Tibial artery (tissue), 4 donors: ENCODE results near the gene CNTN4.

Source experiments
- DNase-seq, 2 donors: peaks; one replicate each; pipeline ENCODE4 v3.0.0-alpha.2; 2019
- H3K27ac ChIP-seq, 2 donors: fragments of 200-600 bp; sonication (generic) in 1 of 2; 1 replicate in 1 of 2; 2 replicates in 1 of 2; pipeline ENCODE4 v1.5.1; 2018 to 2019; ENCODE audit warnings: mild to moderate bottlenecking in 1 of 2
- H3K27me3 ChIP-seq, 2 donors: fragments of 200-600 bp; sonication (generic) in 1 of 2; one replicate each; pipeline versions ENCODE4 v1.5.1 to v1.6.0; 2016 to 2019
- H3K36me3 ChIP-seq, 3 donors: fragments of 200-600 bp; sonication (generic) in 2 of 3; one replicate each; pipeline ENCODE4 v1.5.1; 2016 to 2019; ENCODE audit warnings: mild to moderate bottlenecking in 2 of 3
- H3K4me1 ChIP-seq, 4 donors: fragments of 200-600 bp; sonication (generic) in 2 of 4; 1 replicate in 3 of 4; 2 replicates in 1 of 4; pipeline ENCODE4 v1.5.1; 2016 to 2019
- H3K4me3 ChIP-seq, 2 donors: fragments of 200-600 bp; sonication (generic) in 1 of 2; 1 replicate in 1 of 2; 2 replicates in 1 of 2; pipeline ENCODE4 v1.5.1; 2018 to 2019; ENCODE audit warnings: mild to moderate bottlenecking in 2 of 2
- H3K9me3 ChIP-seq, 3 donors: fragments of 200-600 bp; sonication (generic) in 1 of 3; one replicate each; pipeline ENCODE4 v1.5.1; 2016 to 2019
- CTCF ChIP-seq, 2 experiments: fragments of 200-600 bp in 1 of 2; fragments of 450-650 bp in 1 of 2; IDR thresholded peaks; one replicate each; pipeline ENCODE4 v1.5.1; 2017 to 2019; ENCODE audit warnings: antibody characterized with exemption in 2 of 2, mild to moderate bottlenecking in 1 of 2, moderate library complexity in 1 of 2
- intact Hi-C: fragments of 100-400 bp; cut with DNase I; formaldehyde crosslinking; loops from one replicate; pipeline ENCODE4 v1.15.0; 2023; ENCODE audit warnings: low total_unique reads

CNTN4 gene

GRCh38 chr3:2653706-2654105 lies 555.0 kb downstream of the CNTN4 start:
- no peak overlapping the region for H3K4me3 ChIP-seq
- intact Hi-C loops = no loop called here
- no peak for TF ChIP-seq CTCF (IDR thresholded peaks at IDR 0.05)
- H3K27ac ChIP-seq = no peak overlapping the region
- H3K9me3 ChIP-seq = peaks cover 0 to 8% (median 3%) of the 10 kb centered on the region in 3 donors
- no peaks in the 10 kb centered on the region for H3K27me3 ChIP-seq
- no peak for DNase-seq
- H3K36me3 ChIP-seq = no peaks in the 10 kb centered on the region
- peaks cover 0 to 43% (median 11%) of the 10 kb centered on the region in 4 donors for H3K4me1 ChIP-seq

DNA sequence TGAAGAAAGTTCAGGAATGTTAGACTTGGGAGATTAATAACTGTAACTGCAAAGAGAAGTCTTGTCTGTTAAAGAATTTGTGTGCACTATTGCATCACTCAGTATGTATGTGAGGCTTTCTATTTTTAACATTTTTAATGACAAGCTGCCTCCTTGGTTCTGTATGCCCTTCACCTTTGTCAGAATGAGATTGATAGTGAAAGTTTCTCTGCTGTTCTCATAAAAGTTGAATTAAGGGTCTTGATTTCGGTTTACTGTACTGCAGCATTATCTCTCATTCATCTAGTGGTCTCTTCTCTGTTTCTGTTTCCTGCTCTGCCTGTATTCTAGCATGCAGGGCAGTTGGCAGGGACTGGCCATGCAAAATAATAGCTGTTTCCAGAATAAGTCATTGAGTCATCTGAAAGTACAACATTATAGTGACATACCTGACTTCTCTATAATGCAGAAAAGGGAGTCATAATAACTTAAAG lies 556.6 kb downstream of the CNTN4 start:
- Histone ChIP-seq H3K9me3 (no peaks in the 10 kb centered on the region), H3K27me3 (no peaks in the 10 kb centered on the region), H3K4me1 (peaks cover 0 to 43% (median 11%) of the 10 kb centered on the region in 4 donors), H3K36me3 (no peaks in the 10 kb centered on the region), H3K27ac (no peak overlapping the region), H3K4me3 (no peak overlapping the region)
- intact Hi-C loops = no loop called here
- no peak for TF ChIP-seq CTCF (IDR thresholded peaks at IDR 0.05)
- no peak for DNase-seq

DNA sequence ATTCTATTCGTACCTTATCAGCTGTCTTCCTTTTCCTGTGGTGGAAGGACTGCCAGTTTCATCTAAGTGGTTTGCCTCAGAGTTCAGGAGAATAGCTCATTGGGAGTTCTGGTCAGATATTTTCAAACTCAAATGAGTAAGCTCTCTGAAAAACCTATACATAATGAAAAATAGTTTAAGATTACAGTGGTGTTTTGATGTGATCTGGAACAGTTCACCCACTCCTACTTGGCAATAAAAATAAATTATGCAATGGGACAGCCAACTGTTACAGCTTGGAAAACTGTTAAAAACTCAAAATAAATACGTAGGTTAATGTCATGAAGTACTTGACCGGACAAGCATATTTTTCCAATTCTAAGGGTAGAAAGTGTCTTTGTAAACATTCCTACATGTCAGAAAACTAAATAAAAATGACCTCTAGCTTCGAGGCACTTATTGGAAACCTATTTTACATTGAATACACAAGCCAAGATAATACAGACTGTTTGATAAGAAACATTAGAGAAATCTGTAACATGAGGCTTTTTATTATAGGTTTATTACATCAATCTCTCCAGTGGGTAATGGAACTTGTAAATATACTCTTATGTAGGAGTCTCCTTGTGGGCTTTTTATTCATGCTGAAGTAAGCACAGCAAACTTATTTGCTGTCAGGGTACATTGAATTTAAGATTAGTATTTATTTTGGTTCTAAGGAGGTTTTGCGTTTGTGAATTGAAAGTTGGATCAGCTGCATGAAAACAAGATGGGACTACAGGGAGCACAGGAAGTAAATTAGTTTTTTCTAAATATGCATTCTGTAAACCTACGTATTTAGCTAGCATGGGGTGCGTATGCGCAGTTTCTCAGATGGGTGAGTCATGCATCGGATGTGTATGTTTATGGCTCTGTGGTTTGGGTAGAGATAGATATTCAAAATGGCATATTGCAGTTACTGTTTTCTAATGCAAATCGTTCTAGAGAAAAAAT lies 558.4 kb downstream of the CNTN4 start:
- intact Hi-C loops = no loop called here
- Histone ChIP-seq H3K27me3 (no peaks in the 10 kb centered on the region), H3K4me1 (peaks cover 0 to 51% (median 11%) of the 10 kb centered on the region in 4 donors), H3K9me3 (no peaks in the 10 kb centered on the region), H3K27ac (no peak overlapping the region), H3K36me3 (no peaks in the 10 kb centered on the region), H3K4me3 (no peak overlapping the region)
- no peak for DNase-seq
- TF ChIP-seq CTCF (IDR thresholded peaks at IDR 0.05) = no peak

DNA sequence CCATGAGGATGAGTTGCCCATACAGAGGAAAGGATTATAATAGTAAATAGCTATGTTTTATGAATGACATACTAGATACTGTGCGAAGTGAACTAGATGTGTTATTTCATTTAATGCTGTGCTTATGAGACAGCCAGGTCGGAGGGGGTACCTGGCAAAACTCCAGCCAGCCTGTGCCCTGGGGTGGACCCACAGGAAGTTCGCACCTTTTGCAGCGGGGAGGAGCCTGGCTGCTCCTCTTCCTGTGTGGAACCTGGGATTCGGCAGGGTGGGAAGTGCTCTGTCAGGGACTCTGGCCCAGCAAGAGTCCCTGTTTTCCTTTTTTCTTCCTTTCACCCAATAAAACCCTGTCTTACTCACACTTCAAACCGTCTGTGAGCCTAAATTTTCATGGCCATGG lies 559.3 kb downstream of the CNTN4 start:
- no peak for DNase-seq
- H3K27me3 ChIP-seq = no peaks in the 10 kb centered on the region
- H3K27ac ChIP-seq = no peak overlapping the region
- H3K9me3 ChIP-seq = no peaks in the 10 kb centered on the region
- peaks cover 0 to 51% (median 10%) of the 10 kb centered on the region in 4 donors for H3K4me1 ChIP-seq
- intact Hi-C loops = no loop called here
- no peaks in the 10 kb centered on the region for H3K36me3 ChIP-seq
- no peak overlapping the region for H3K4me3 ChIP-seq
- TF ChIP-seq CTCF (IDR thresholded peaks at IDR 0.05) = no peak

GRCh38 chr3:2659896-2660295 lies 561.2 kb downstream of the CNTN4 start:
- H3K9me3 ChIP-seq = no peaks in the 10 kb centered on the region
- H3K4me1 ChIP-seq = peaks cover 0 to 35% (median 7%) of the 10 kb centered on the region in 4 donors
- H3K36me3 ChIP-seq = no peaks in the 10 kb centered on the region
- no peak for TF ChIP-seq CTCF (IDR thresholded peaks at IDR 0.05)
- intact Hi-C loops = no loop called here
- H3K4me3 ChIP-seq = no peak overlapping the region
- no peak overlapping the region for H3K27ac ChIP-seq
- no peaks in the 10 kb centered on the region for H3K27me3 ChIP-seq
- DNase-seq = no peak
